ENCODE results near the gene CFAP161.
"Not testable (repeated sequence)": the region's sequence is repeated elsewhere in the genome, so short reads cannot be mapped to it uniquely, and the experiment has no call there.

CFAP161 gene

GRCh38 chr15:81158561-81158960 lies 24.5 kb downstream of the CFAP161 start:
- DNase-seq (ENCODE audit: low spot score): not testable (repeated sequence)

- DNase-seq (ENCODE audit: low spot score): no peak
Observed at GRCh38 chr15:81160312-81161159, 26.5 kb downstream of the CFAP161 start.

GRCh38 chr15:81161160-81161673 lies 27.1 kb downstream of the CFAP161 start:
- no peak for DNase-seq (ENCODE audit: low spot score)

- DNase-seq (ENCODE audit: low spot score): no peak
Observed at GRCh38 chr15:81161851-81162250, 27.8 kb downstream of the CFAP161 start.

- DNase-seq (ENCODE audit: low spot score): no peak
Observed at GRCh38 chr15:81163961-81164800, 30.1 kb downstream of the CFAP161 start.

GRCh38 chr15:81165535-81165934 lies 31.5 kb downstream of the CFAP161 start:
- no peak for DNase-seq (ENCODE audit: low spot score)

- no peak for DNase-seq (ENCODE audit: low spot score)
Observed at GRCh38 chr15:81166636-81167305, 32.7 kb downstream of the CFAP161 start.

GRCh38 chr15:81168131-81168526 lies 34.1 kb downstream of the CFAP161 start:
- no peak for DNase-seq (ENCODE audit: low spot score)

GRCh38 chr15:81168644-81169043 lies 34.6 kb downstream of the CFAP161 start:
- DNase-seq (ENCODE audit: low spot score): no peak

- DNase-seq (ENCODE audit: low spot score): no peak
Observed at GRCh38 chr15:81170511-81170910, 36.4 kb downstream of the CFAP161 start.

GRCh38 chr15:81171286-81171685 lies 37.2 kb downstream of the CFAP161 start:
- DNase-seq (ENCODE audit: low spot score): no peak

GRCh38 chr15:81174125-81174791 lies 40.2 kb downstream of the CFAP161 start:
- DNase-seq (ENCODE audit: low spot score): peak; percentile 10

- no peak for DNase-seq (ENCODE audit: low spot score)
Observed at GRCh38 chr15:81174792-81175327, 40.8 kb downstream of the CFAP161 start.

- no peak for DNase-seq (ENCODE audit: low spot score)
Observed at GRCh38 chr15:81175496-81175895, 41.4 kb downstream of the CFAP161 start.

- no peak for DNase-seq (ENCODE audit: low spot score)
Observed at GRCh38 chr15:81176291-81176893, 42.3 kb downstream of the CFAP161 start.

GRCh38 chr15:81178365-81178764 lies 44.3 kb downstream of the CFAP161 start:
- no peak for DNase-seq (ENCODE audit: low spot score)

GRCh38 chr15:81181220-81181619 lies 47.1 kb downstream of the CFAP161 start:
- no peak for DNase-seq (ENCODE audit: low spot score)

- no peak for DNase-seq (ENCODE audit: low spot score)
Observed at GRCh38 chr15:81182031-81182755, 48.1 kb downstream of the CFAP161 start.

- no peak for DNase-seq (ENCODE audit: low spot score)
Observed at GRCh38 chr15:81182756-81183438, 48.8 kb downstream of the CFAP161 start.

- no peak for DNase-seq (ENCODE audit: low spot score)
Observed at GRCh38 chr15:81183439-81183775, 49.3 kb downstream of the CFAP161 start.
